DOHH2 (cell line): ENCODE data around the gene MR1.
"Not testable (repeated sequence)": the region's sequence is repeated elsewhere in the genome, so short reads cannot be mapped to it uniquely, and the experiment has no call there.

ENCODE experiments used
- CTCF ChIP-seq: fragments of 200-600 bp; sonication (generic); IDR thresholded peaks from one replicate; pipeline ENCODE4 v1.5.1; 2014; ENCODE audit warnings: antibody characterized with exemption, mild to moderate bottlenecking, low read depth, low read length; ENCODE audit not compliant: poor library complexity, severe bottlenecking
- EZH2phosphoT487 ChIP-seq: fragments of 200-600 bp; sonication (generic); IDR thresholded peaks from 2 replicates; pipeline ENCODE4 v1.6.1; 2017; ENCODE audit warnings: borderline replicate concordance, mild to moderate bottlenecking, antibody characterized with exemption, low read length, moderate library complexity, mixed read lengths

GRCh38 chr1:181045946-181046345, 12.2 kb downstream of the MR1 start:
- not testable (repeated sequence) for TF ChIP-seq CTCF, EZH2phosphoT487
